ENCODE results near the gene CDK12. TPM values are rescaled to one million over a fixed set of nuclear protein-coding genes. Genes with fewer than 3 reads are reported as not detected.
"Not testable (repeated sequence)": the region's sequence is repeated elsewhere in the genome, so short reads cannot be mapped to it uniquely, and the experiment has no call there.

Gene CDK12
- total and polyA plus RNA-seq, 7 donors, result 3.5 to 25.3 (median 17.8) TPM

- no peak for DNase-seq
- ATAC-seq, result no peak
- Histone ChIP-seq H3K27me3 (ENCODE audit: insufficient read depth in 3 of 3, low read length in 2 of 3) (no peaks in the 10 kb centered on the region), H3K4me3 (no peak overlapping the region), H3K4me1 (peaks cover 2% of the 10 kb centered on the region), H3K36me3 (ENCODE audit: insufficient read depth in 1 of 2, low read depth in 1 of 2) (peaks cover 0 to 40% of the 10 kb centered on the region in 2 donors), H3K27ac (no peak overlapping the region), H3K9me3 (no peaks in the 10 kb centered on the region)
- no peak for TF ChIP-seq CTCF (IDR thresholded peaks at IDR 0.05)
- intact Hi-C loops (cut with DNase I), result no loop called here
- WGBS, 3 donors, result 32 to 53% (median 41%) methylated on average over 1 of the region's 1 CpG
These were observed 81.9 kb downstream of the CDK12 start for GRCh38 chr17:39543176-39543575.

- intact Hi-C loops (cut with DNase I), result no loop called here
These were observed 82.4 kb downstream of the CDK12 start for GRCh38 chr17:39543664-39544063.

GRCh38 chr17:39544361-39544760, 83.1 kb downstream of the CDK12 start:
- H3K27ac ChIP-seq; H3K4me3 ChIP-seq; H3K27me3 ChIP-seq (ENCODE audit: insufficient read depth in 3 of 3, low read length in 2 of 3); DNase-seq; intact Hi-C loops (cut with DNase I); H3K4me1 ChIP-seq; ATAC-seq; H3K9me3 ChIP-seq: not testable (repeated sequence)
- 96 to 98% (median 97%) methylated on average over 10 to 12 of the region's 12 CpGs for WGBS, 3 donors
- peaks cover 0 to 52% of the 10 kb centered on the region in 2 donors for H3K36me3 ChIP-seq (ENCODE audit: insufficient read depth in 1 of 2, low read depth in 1 of 2)

More at GRCh38 chr17:39543664-39544063, 82.4 kb downstream of the CDK12 start:
- Histone ChIP-seq H3K27me3 (ENCODE audit: insufficient read depth in 3 of 3, low read length in 2 of 3) (no peaks in the 10 kb centered on the region), H3K27ac (no peak overlapping the region), H3K9me3 (no peaks in the 10 kb centered on the region), H3K36me3 (ENCODE audit: insufficient read depth in 1 of 2, low read depth in 1 of 2) (peaks cover 0 to 45% of the 10 kb centered on the region in 2 donors), H3K4me1 (peaks cover 7% of the 10 kb centered on the region), H3K4me3 (no peak overlapping the region)
- DNase-seq (no peak), ATAC-seq (no peak)
- no peak for TF ChIP-seq CTCF (IDR thresholded peaks at IDR 0.05)

GRCh38 chr17:39547713-39548478, 86.6 kb downstream of the CDK12 start:
- 18 to 24% (median 22%) methylated on average over 5 of the region's 5 CpGs for WGBS, 3 donors
- peak; percentile 88 for TF ChIP-seq CTCF (IDR thresholded peaks at IDR 0.05)

GRCh38 chr17:39548494-39549225, 87.4 kb downstream of the CDK12 start:
- 49 to 63% (median 55%) methylated on average over 7 of the region's 7 CpGs for WGBS, 3 donors
- H3K9me3 ChIP-seq, result no peaks in the 10 kb centered on the region
- no peak overlapping the region for H3K4me3 ChIP-seq
- H3K36me3 ChIP-seq (ENCODE audit: insufficient read depth in 1 of 2, low read depth in 1 of 2), result peaks cover 3 to 92% of the 10 kb centered on the region in 2 donors
- no peaks in the 10 kb centered on the region for H3K27me3 ChIP-seq (ENCODE audit: insufficient read depth in 3 of 3, low read length in 2 of 3)
- ATAC-seq (peak in 2 of 4 donors; percentile 68), DNase-seq (peak in 1 of 2 donors; percentile 25)
- TF ChIP-seq CTCF (IDR thresholded peaks at IDR 0.05), result no peak
- no peak overlapping the region for H3K27ac ChIP-seq
- intact Hi-C loops (cut with DNase I), result loop anchor here (2.0 to 5.0 kb wide), 3 partner anchors 74 to 204 kb away; no protein-coding TSS in a partner anchor
- peaks cover 8% of the 10 kb centered on the region for H3K4me1 ChIP-seq

More at GRCh38 chr17:39547713-39548478, 86.6 kb downstream of the CDK12 start:
- H3K36me3 ChIP-seq (ENCODE audit: insufficient read depth in 1 of 2, low read depth in 1 of 2), result peaks cover 0 to 84% of the 10 kb centered on the region in 2 donors
- no peak overlapping the region for H3K27ac ChIP-seq
- no peak overlapping the region for H3K4me3 ChIP-seq
- no peaks in the 10 kb centered on the region for H3K27me3 ChIP-seq (ENCODE audit: insufficient read depth in 3 of 3, low read length in 2 of 3)
- ATAC-seq (peak; percentile 55 to 87 (median 76)), DNase-seq (peak; percentile 62 to 83)
- peaks cover 8% of the 10 kb centered on the region for H3K4me1 ChIP-seq
- no peaks in the 10 kb centered on the region for H3K9me3 ChIP-seq
- intact Hi-C loops (cut with DNase I), result loop anchor here (2.0 to 5.0 kb wide), 3 partner anchors 74 to 204 kb away; no protein-coding TSS in a partner anchor
